Osteocyte (in vitro differentiated cells): ENCODE results near the gene TNS1. TPM values are rescaled to one million over a fixed set of nuclear protein-coding genes. Genes with fewer than 3 reads are reported as not detected.

Experiments used
- DNase-seq: peaks from one replicate; pipeline ENCODE4 v3.0.0; 2021; ENCODE audit warnings: mixed read lengths; ENCODE audit not compliant: unreplicated experiment; ENCODE audit errors: extremely low spot score
- H3K27ac Mint-ChIP-seq: one replicate; pipeline ENCODE4 v1.8.0; 2021; ENCODE audit warnings: mild to moderate bottlenecking, mixed read lengths; ENCODE audit not compliant: unreplicated experiment
- H3K27me3 Mint-ChIP-seq: one replicate; pipeline ENCODE4 v1.8.0; 2021; ENCODE audit warnings: mixed read lengths; ENCODE audit not compliant: unreplicated experiment
- H3K36me3 Mint-ChIP-seq: one replicate; pipeline ENCODE4 v1.8.0; 2021; ENCODE audit warnings: mixed read lengths; ENCODE audit not compliant: unreplicated experiment
- H3K4me1 Mint-ChIP-seq: one replicate; pipeline ENCODE4 v1.8.0; 2021; ENCODE audit warnings: mixed read lengths; ENCODE audit not compliant: unreplicated experiment
- H3K4me3 Mint-ChIP-seq: one replicate; pipeline ENCODE4 v1.8.0; 2021; ENCODE audit warnings: mild to moderate bottlenecking, moderate library complexity, mixed read lengths; ENCODE audit not compliant: unreplicated experiment
- H3K9me3 Mint-ChIP-seq: one replicate; pipeline ENCODE4 v1.8.0; 2021; ENCODE audit warnings: mixed read lengths; ENCODE audit not compliant: unreplicated experiment
- CTCF ChIP-seq: fragments of 200-600 bp; sonication (generic); IDR thresholded peaks from 2 replicates; pipeline ENCODE4 v1.5.0; 2021; ENCODE audit warnings: antibody characterized with exemption, mild to moderate bottlenecking, moderate library complexity
- total RNA-seq: library from RNA; stranded (reverse); gene quantifications from 2 replicates; pipeline ENCODE4 v1.2.1, GENCODE V29; 2021

TNS1 gene
- total RNA-seq, 1 donor from 2014 or later: 80.8 TPM

GRCh38 chr2:218033208-218033589 is 30.4 kb upstream of the TNS1 start:
- Mint-ChIP-seq H3K4me3 (no peak overlapping the region), H3K27ac (no peak overlapping the region), H3K27me3 (peaks cover 19% of the 10 kb centered on the region), H3K9me3 (no peaks in the 10 kb centered on the region), H3K4me1 (peaks cover 7% of the 10 kb centered on the region), H3K36me3 (no peaks in the 10 kb centered on the region)
- DNase-seq: peak; percentile 63
- TF ChIP-seq CTCF: no peak

- H3K4me3 Mint-ChIP-seq: no peak overlapping the region
- DNase-seq: peak; percentile 83
- H3K36me3 Mint-ChIP-seq: no peaks in the 10 kb centered on the region
- peaks cover 7% of the 10 kb centered on the region for H3K4me1 Mint-ChIP-seq
- H3K9me3 Mint-ChIP-seq: no peaks in the 10 kb centered on the region
- no peak for TF ChIP-seq CTCF
- peaks cover 12% of the 10 kb centered on the region for H3K27me3 Mint-ChIP-seq
- H3K27ac Mint-ChIP-seq: no peak overlapping the region
These were observed 29.8 kb upstream of the TNS1 start for GRCh38 chr2:218032336-218033171.

GRCh38 chr2:218031771-218032257 is 29.0 kb upstream of the TNS1 start:
- no peaks in the 10 kb centered on the region for H3K9me3 Mint-ChIP-seq
- H3K4me1 Mint-ChIP-seq: peaks cover 7% of the 10 kb centered on the region
- no peak overlapping the region for H3K4me3 Mint-ChIP-seq
- peak; percentile 71 for DNase-seq
- TF ChIP-seq CTCF: no peak
- H3K27me3 Mint-ChIP-seq: peaks cover 7% of the 10 kb centered on the region
- no peak overlapping the region for H3K27ac Mint-ChIP-seq
- no peaks in the 10 kb centered on the region for H3K36me3 Mint-ChIP-seq

GRCh38 chr2:218031261-218031660 is 28.5 kb upstream of the TNS1 start:
- Mint-ChIP-seq H3K4me1 (peaks cover 7% of the 10 kb centered on the region), H3K36me3 (no peaks in the 10 kb centered on the region), H3K9me3 (no peaks in the 10 kb centered on the region), H3K27me3 (peaks cover 2% of the 10 kb centered on the region), H3K4me3 (no peak overlapping the region), H3K27ac (no peak overlapping the region)
- TF ChIP-seq CTCF: no peak
- no peak for DNase-seq

GRCh38 chr2:218030409-218031195 is 27.8 kb upstream of the TNS1 start:
- Mint-ChIP-seq H3K36me3 (no peaks in the 10 kb centered on the region), H3K4me1 (peaks cover 7% of the 10 kb centered on the region), H3K9me3 (no peaks in the 10 kb centered on the region), H3K27me3 (peaks cover 2% of the 10 kb centered on the region), H3K27ac (no peak overlapping the region), H3K4me3 (no peak overlapping the region)
- DNase-seq: peak; percentile 64
- TF ChIP-seq CTCF: no peak
